Bronchial epithelial cell (primary cell): ENCODE data around the gene NTN4. TPM values are rescaled to one million over a fixed set of nuclear protein-coding genes. Genes with fewer than 3 reads are reported as not detected.
A peak's percentile ranks its signal among the peaks of the same experiment; 100 is the strongest.

ENCODE experiments used
- DNase-seq: peaks from one replicate; pipeline ENCODE4 v3.0.0-alpha.2; 2010; ENCODE audit warnings: low read depth
- FAIRE-seq: peaks from 2 replicates; lab custom pipeline; 2011; peaks lifted over from hg19 to GRCh38; lab: Jason Lieb, UNC
- H3K27me3 ChIP-seq: 2 replicates; pipeline ENCODE4 v1.5.1; 2011; ENCODE audit warnings: low read length; ENCODE audit not compliant: control insufficient read depth, insufficient read depth
- H3K36me3 ChIP-seq: 2 replicates; pipeline ENCODE4 v1.5.1; 2011; ENCODE audit warnings: low read length; ENCODE audit not compliant: control insufficient read depth, insufficient read depth
- H3K4me3 ChIP-seq: 2 replicates; pipeline ENCODE4 v1.5.1; 2011; ENCODE audit warnings: mild to moderate bottlenecking, low read depth, low read length, control low read depth
- CTCF ChIP-seq: IDR thresholded peaks from 2 replicates; pipeline ENCODE4 v1.5.1; 2011; ENCODE audit warnings: mild to moderate bottlenecking, moderate library complexity, low read length, control low read depth, inconsistent platforms; ENCODE audit not compliant: insufficient read depth, severe bottlenecking
- total RNA-seq: library from RNA; depleted of rRNA; stranded (reverse); fragments of >200 nt; gene quantifications from 2 replicates; pipeline ENCODE4 v1.2.1, GENCODE V29; 2014

The NTN4 gene
- total RNA-seq, 1 donor from 2014 or later, result 50.3 TPM

GRCh38 chr12:95803817-95804216 is 13.3 kb upstream of the NTN4 start:
- no peak for DNase-seq
- FAIRE-seq, result no peak
- Histone ChIP-seq H3K4me3 (no peak overlapping the region), H3K27me3 (no peaks in the 10 kb centered on the region), H3K36me3 (no peaks in the 10 kb centered on the region)
- TF ChIP-seq CTCF, result no peak

- no peak for TF ChIP-seq CTCF
- DNase-seq (peak; percentile 99), FAIRE-seq (peak; percentile 28)
- no peak overlapping the region for H3K4me3 ChIP-seq
- no peaks in the 10 kb centered on the region for H3K36me3 ChIP-seq
- H3K27me3 ChIP-seq, result no peaks in the 10 kb centered on the region
Observed at GRCh38 chr12:95802482-95803270, 12.1 kb upstream of the NTN4 start.

- Histone ChIP-seq H3K27me3 (no peaks in the 10 kb centered on the region), H3K4me3 (no peak overlapping the region), H3K36me3 (no peaks in the 10 kb centered on the region)
- TF ChIP-seq CTCF, result no peak
- DNase-seq, result peak; percentile 80
- no peak for FAIRE-seq
Observed at GRCh38 chr12:95796982-95797289, 6.4 kb upstream of the NTN4 start.

- no peak for TF ChIP-seq CTCF
- no peaks in the 10 kb centered on the region for H3K27me3 ChIP-seq
- FAIRE-seq (no peak), DNase-seq (no peak)
- H3K36me3 ChIP-seq, result no peaks in the 10 kb centered on the region
- no peak overlapping the region for H3K4me3 ChIP-seq
Observed at GRCh38 chr12:95796225-95796981, 5.8 kb upstream of the NTN4 start.

GRCh38 chr12:95790917-95791849 is 619 bp upstream of the NTN4 start:
- Histone ChIP-seq H3K36me3 (peaks cover 3% of the 10 kb centered on the region), H3K4me3 (peak overlapping the region; percentile 79), H3K27me3 (no peaks in the 10 kb centered on the region)
- no peak for TF ChIP-seq CTCF
- FAIRE-seq (peak; percentile 40), DNase-seq (peak; percentile 50)
